H1 (cell line): ENCODE data around the gene CHST3.

Experiments used
- KDM1A ChIP-seq: fragments of 200-600, 300-600 bp; sonication (generic); IDR thresholded peaks from 2 replicates; pipeline ENCODE4 v1.7.1; 2016; ENCODE audit warnings: mild to moderate bottlenecking, low read length, borderline replicate concordance
- NRF1 ChIP-seq: IDR thresholded peaks from 2 replicates; pipeline ENCODE4 v1.6.1; 2011; ENCODE audit warnings: mild to moderate bottlenecking, low read depth, low read length, improper control_type of control experiment
- TBP ChIP-seq: IDR thresholded peaks from 2 replicates; pipeline ENCODE4 v1.6.1; 2011; ENCODE audit warnings: low read depth, low read length, improper control_type of control experiment
- TF ChIP-seq, protein P1 (sequence below): fragments of 300-600 bp; sonication (generic); IDR thresholded peaks from 2 replicates; pipeline ENCODE4 v1.7.1; 2012; ENCODE audit warnings: low read length, moderate library complexity, mild to moderate bottlenecking, inconsistent platforms; ENCODE audit not compliant: insufficient replicate concordance
- TF ChIP-seq, protein P2 (sequence below), 3 experiments: IDR thresholded peaks; 1 replicate in 2 of 3; 2 replicates in 1 of 3; pipeline versions ENCODE4 v1.5.1 to v1.6.1; 2011; ENCODE audit warnings: low read length in 3 of 3, mild to moderate bottlenecking in 3 of 3, inconsistent platforms in 2 of 3, low read depth in 1 of 3, moderate library complexity in 1 of 3; ENCODE audit not compliant: insufficient read depth in 1 of 3; ENCODE audit errors: control extremely low read depth in 1 of 3

DNA sequence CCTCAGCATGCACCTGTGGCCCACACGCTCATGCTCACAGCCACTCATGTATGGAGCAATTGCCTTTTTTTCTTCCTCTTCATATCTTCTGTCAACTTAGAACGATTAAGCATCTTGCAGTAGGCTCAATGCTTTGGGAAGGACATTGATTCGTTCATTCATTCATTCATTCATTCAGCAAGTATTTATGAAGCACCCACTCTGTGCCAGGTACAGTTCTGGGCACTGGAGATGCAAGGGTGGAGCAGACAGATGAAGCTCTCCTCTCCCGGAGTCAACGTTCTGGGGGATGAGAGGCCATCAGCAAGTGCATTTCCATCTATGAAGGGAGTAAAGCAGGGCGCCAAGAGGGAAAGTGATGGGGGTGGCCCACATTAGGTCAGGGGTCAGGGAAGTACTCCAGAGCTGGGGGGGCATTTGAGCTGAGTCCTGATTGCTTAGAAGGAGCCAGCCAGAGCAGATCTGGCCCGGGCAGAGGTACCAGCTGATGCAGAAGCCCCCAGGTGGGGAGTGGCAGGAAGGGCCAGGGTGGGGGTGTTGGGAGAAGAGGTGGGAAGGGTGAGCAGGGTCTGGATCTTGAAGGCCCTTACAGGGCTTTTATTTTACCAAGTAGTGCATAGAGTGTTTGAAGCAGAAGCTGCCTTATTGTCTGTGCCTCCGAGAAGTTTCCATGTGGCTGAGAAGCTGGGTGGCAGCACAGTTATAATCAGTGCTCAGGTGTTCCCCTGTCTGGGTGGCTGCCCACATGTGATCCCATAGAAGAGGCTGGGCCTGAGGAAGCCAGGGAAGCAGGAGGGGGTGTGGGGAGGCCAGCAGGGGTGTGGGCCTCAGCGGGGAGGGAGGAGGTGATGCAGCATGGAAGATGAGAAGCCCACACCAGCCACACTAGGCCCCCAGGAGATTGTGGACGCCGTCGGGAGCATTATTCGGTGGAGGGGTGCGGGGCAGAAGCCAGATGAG, 36.2 kb downstream of the CHST3 start:
- TF ChIP-seq, protein P1, sequence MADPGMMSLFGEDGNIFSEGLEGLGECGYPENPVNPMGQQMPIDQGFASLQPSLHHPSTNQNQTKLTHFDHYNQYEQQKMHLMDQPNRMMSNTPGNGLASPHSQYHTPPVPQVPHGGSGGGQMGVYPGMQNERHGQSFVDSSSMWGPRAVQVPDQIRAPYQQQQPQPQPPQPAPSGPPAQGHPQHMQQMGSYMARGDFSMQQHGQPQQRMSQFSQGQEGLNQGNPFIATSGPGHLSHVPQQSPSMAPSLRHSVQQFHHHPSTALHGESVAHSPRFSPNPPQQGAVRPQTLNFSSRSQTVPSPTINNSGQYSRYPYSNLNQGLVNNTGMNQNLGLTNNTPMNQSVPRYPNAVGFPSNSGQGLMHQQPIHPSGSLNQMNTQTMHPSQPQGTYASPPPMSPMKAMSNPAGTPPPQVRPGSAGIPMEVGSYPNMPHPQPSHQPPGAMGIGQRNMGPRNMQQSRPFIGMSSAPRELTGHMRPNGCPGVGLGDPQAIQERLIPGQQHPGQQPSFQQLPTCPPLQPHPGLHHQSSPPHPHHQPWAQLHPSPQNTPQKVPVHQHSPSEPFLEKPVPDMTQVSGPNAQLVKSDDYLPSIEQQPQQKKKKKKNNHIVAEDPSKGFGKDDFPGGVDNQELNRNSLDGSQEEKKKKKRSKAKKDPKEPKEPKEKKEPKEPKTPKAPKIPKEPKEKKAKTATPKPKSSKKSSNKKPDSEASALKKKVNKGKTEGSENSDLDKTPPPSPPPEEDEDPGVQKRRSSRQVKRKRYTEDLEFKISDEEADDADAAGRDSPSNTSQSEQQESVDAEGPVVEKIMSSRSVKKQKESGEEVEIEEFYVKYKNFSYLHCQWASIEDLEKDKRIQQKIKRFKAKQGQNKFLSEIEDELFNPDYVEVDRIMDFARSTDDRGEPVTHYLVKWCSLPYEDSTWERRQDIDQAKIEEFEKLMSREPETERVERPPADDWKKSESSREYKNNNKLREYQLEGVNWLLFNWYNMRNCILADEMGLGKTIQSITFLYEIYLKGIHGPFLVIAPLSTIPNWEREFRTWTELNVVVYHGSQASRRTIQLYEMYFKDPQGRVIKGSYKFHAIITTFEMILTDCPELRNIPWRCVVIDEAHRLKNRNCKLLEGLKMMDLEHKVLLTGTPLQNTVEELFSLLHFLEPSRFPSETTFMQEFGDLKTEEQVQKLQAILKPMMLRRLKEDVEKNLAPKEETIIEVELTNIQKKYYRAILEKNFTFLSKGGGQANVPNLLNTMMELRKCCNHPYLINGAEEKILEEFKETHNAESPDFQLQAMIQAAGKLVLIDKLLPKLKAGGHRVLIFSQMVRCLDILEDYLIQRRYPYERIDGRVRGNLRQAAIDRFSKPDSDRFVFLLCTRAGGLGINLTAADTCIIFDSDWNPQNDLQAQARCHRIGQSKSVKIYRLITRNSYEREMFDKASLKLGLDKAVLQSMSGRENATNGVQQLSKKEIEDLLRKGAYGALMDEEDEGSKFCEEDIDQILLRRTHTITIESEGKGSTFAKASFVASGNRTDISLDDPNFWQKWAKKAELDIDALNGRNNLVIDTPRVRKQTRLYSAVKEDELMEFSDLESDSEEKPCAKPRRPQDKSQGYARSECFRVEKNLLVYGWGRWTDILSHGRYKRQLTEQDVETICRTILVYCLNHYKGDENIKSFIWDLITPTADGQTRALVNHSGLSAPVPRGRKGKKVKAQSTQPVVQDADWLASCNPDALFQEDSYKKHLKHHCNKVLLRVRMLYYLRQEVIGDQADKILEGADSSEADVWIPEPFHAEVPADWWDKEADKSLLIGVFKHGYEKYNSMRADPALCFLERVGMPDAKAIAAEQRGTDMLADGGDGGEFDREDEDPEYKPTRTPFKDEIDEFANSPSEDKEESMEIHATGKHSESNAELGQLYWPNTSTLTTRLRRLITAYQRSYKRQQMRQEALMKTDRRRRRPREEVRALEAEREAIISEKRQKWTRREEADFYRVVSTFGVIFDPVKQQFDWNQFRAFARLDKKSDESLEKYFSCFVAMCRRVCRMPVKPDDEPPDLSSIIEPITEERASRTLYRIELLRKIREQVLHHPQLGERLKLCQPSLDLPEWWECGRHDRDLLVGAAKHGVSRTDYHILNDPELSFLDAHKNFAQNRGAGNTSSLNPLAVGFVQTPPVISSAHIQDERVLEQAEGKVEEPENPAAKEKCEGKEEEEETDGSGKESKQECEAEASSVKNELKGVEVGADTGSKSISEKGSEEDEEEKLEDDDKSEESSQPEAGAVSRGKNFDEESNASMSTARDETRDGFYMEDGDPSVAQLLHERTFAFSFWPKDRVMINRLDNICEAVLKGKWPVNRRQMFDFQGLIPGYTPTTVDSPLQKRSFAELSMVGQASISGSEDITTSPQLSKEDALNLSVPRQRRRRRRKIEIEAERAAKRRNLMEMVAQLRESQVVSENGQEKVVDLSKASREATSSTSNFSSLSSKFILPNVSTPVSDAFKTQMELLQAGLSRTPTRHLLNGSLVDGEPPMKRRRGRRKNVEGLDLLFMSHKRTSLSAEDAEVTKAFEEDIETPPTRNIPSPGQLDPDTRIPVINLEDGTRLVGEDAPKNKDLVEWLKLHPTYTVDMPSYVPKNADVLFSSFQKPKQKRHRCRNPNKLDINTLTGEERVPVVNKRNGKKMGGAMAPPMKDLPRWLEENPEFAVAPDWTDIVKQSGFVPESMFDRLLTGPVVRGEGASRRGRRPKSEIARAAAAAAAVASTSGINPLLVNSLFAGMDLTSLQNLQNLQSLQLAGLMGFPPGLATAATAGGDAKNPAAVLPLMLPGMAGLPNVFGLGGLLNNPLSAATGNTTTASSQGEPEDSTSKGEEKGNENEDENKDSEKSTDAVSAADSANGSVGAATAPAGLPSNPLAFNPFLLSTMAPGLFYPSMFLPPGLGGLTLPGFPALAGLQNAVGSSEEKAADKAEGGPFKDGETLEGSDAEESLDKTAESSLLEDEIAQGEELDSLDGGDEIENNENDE = no peak
- TF ChIP-seq KDM1A (no peak), TBP (no peak), NRF1 (no peak)
- TF ChIP-seq, protein P2, sequence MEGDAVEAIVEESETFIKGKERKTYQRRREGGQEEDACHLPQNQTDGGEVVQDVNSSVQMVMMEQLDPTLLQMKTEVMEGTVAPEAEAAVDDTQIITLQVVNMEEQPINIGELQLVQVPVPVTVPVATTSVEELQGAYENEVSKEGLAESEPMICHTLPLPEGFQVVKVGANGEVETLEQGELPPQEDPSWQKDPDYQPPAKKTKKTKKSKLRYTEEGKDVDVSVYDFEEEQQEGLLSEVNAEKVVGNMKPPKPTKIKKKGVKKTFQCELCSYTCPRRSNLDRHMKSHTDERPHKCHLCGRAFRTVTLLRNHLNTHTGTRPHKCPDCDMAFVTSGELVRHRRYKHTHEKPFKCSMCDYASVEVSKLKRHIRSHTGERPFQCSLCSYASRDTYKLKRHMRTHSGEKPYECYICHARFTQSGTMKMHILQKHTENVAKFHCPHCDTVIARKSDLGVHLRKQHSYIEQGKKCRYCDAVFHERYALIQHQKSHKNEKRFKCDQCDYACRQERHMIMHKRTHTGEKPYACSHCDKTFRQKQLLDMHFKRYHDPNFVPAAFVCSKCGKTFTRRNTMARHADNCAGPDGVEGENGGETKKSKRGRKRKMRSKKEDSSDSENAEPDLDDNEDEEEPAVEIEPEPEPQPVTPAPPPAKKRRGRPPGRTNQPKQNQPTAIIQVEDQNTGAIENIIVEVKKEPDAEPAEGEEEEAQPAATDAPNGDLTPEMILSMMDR (IDR thresholded peaks at IDR 0.05; ENCODE audit: control extremely low read depth in 1 of 3, insufficient read depth in 1 of 3, low read depth in 1 of 3, low read length in 3 of 3) = no peak
